HG03066 (cell line): Measurements from ENCODE around the gene CD27.

ENCODE experiments used
- ATAC-seq: cut with Tn5 transposase; IDR thresholded peaks from one replicate; pipeline ENCODE4 v1.9.1; 2021; ENCODE audit warnings: low read depth; ENCODE audit not compliant: unreplicated experiment

Gene CD27

DNA sequence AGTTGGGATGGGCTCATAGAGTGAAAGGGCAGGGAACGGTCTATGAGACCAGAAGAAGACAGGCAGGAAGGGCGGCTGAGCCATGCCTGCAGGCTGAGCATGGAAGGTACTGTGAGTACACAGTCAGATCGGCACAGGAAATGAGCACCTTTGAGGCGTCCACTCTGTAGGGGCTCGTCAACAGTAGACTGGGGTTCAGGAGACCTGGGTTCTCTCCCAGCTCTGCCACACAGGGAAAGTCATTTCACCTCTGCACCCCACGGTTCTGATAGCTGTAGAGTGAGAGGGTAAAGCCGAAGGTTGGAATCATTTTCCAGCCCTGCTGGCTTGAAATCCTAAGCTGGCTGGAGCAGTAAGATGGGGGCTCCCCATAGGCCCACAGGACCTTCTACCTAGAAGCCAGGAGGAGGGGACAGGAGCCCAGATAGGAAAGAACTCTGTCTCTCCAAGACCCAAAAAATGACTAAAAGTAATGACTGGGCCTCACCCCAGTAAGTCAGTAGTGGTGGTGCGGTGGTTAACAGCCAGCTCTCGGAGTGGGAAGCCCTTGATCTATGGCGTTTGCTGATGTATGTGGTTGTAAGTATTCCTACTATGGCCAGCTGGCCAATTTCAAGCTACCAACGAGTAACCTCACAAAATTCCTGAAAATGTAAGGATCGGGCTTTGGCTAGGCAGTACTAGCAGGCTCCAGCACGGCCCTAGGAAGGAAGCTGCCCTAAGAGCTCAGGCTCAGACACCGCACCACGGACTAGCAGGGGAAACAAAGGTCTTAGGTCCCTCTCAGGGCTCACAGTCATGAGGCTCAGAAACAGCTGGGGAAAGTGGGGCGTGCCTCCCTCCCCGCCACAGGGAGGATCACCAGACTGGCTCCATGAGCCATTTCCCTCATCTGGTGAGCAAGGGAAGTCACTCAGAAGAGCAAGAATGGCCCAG lies 10.3 kb upstream of the CD27 start:
- ATAC-seq: no peak

DNA sequence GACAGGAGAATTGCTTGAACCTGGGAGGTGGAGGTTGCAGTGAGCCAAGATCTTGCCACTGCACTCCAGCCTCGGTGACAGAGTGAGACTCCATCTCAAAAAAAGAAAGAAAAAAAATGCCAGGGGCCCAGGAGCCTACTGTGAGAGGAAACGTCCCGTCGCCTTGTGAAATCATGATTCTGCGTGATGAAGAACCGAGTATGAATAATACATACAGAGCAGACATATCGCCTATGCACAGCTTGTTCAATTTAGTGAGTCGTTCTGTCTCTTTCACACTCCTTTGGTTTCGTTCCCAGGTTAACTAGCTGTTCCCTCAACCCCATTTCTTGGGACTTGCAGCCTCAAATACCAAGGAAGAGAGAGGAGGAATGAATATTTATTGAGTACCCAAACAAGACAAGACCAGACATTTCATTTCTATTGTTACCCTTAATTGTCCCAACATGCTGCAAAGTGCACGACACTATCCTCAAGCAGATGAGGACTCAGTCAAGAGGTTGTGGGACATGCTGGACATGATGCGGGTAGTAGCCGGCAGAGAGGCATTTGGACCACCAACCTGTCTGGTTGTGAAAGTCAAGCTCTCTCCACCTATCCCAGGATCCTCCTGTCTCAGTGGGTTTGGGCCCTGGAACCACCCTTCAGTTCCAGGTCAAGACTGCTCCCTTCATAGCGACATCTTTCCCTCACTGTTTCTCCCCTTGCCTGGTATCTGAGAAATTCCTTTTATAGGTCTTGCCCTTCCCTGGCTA lies 8.6 kb upstream of the CD27 start:
- ATAC-seq: no peak

DNA sequence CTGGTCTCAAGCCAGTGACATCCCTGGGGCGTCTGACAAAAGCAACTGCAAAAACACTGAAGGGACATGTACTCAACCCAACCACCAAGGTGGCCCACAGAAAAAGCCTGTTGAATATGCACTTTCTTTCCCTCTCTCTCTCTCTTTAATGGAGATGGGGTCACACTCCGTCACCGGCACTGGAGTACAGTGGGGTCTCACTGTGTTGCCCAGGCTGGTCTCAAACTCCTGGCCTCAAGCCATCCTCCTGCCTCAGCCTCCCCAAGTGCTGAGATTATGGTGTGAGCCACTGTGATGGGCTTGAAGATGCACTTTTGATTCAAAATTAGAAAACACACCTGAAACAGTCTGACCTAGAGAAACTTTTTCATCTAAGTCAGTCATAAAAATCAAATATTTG lies 7.2 kb upstream of the CD27 start:
- ATAC-seq: no peak

DNA sequence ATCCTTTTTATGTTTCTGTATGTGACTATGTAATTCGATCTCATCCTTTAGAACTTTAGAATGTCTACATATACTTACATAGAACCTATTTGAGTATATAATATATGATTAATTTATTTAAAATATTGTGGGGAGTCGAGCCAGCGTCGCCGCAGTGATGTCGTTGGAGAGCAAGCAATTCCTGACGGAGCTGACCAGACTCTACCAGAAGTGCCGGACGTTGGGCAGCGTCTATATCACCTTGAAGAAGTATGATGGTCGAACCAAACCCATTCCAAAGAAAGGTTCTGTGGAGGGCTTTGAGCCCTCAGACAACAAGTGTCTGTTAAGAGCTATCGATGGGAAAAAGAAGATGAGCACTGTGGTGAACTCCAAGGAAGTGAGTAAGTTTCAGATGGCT lies 6.4 kb upstream of the CD27 start:
- ATAC-seq: no peak

DNA sequence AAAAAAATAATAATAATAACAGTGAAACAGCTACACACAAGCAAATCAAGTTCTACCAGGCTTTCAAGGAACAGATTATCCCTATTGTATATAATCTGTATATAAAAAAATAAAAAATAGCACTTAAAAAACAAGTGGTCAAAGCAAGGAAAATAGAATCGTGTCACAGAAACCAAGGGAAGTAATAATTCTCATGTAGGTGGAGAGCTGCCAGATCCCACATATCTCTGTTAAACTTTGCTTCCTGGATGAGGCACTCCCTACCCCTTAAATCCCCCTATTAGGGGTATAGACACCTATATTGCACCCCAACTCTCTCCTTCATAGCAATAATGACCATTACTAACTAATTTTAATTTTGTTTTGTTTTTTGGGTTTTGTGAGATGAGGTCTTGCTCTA lies 4.4 kb upstream of the CD27 start:
- ATAC-seq: no peak

DNA sequence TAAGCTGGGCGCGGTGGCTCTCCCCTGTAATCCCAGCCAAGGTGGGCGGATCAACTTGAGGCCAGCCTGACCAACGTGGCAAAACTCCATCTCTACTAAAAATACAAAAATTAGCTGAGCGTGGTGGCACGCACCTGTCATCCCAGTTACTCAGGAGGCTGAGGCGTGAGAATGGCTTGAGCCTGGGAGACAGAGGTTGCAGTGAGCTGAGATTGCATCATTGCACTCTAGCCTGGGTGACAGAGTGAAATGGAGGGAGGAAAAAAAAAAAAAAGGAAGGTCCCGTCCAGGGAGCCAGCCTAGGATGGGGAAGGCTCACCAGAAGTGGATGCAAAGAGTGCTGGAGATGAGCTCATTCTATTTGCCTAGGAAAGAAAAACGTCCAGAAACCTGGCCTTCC lies 1.9 kb upstream of the CD27 start:
- ATAC-seq: no peak

DNA sequence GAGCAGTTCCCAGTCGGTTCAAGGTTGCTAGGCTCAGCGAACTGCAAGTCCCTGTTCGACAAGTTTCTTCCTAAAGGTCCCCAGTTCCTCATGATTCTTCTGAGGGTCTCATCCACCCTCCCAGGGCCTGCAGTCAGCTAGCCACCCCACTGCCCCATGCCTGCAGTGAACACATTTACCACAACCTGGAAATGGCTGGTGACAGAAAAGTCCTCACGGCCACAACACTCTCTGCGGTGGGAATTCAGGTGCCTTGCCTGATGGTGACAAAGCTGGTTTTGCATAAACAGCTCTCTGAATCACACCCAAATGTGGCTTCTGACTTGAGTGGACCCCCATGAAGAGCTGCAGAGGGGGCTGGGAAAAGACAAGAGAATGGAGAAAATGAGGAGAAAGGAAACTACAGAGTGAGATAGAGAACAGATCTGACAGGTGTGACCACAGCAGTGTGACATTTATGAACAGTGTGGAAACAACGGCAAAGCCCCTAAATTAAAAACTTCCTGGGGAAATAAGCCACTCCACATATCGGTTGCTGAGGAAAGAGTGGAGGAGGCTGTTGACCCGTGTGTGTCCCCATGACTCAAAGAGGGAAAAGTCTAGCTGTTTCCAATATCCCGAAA lies 1.3 kb upstream of the CD27 start:
- ATAC-seq: no peak

DNA sequence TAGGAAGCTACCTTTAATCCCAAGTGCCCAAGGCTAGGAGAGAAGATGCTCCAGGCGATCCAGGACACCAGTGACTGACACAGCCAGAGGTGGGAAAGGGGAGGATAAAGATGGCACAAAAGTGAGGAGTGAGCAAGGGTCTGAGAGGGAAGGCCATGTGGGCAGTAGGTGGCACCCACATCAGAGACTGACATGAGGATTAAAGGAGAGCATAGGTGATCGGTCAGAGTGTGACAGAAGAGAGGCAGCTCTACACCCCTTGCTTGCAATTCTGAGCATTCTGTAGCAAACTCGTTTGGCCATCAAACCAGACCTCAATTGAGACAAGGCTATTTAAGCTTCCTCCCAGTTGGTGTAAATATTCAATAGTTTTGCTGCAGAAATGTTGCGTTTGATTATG lies 724 bp upstream of the CD27 start:
- no peak for ATAC-seq

DNA sequence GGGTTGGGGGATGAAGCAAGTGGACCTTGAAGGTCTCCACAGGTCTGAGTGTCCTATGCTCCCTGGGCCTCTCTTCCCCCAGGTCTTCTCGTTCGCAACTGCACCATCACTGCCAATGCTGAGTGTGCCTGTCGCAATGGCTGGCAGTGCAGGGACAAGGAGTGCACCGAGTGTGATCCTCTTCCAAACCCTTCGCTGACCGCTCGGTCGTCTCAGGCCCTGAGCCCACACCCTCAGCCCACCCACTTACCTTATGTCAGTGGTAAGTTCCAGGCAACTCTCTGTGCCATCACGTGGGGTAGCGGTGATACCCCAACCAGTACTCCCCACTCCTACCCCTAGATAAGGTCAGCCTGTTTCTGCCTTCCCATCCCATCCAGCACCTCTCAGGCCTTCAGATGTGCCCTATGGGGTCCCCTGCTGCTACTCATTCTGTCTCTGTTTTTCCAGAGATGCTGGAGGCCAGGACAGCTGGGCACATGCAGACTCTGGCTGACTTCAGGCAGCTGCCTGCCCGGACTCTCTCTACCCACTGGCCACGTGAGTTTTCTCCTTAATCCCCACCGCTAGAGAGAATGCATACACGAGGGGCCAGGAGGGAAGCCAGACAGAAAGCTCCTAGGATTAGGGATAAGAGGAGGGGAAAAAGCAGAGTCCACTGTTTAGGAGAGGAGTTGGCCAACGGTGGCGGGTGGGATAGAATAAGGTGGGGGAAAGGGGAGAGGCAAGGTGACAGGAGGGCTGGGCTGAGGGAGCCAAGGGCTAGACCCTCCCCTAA lies 5.5 kb downstream of the CD27 start:
- no peak for ATAC-seq

DNA sequence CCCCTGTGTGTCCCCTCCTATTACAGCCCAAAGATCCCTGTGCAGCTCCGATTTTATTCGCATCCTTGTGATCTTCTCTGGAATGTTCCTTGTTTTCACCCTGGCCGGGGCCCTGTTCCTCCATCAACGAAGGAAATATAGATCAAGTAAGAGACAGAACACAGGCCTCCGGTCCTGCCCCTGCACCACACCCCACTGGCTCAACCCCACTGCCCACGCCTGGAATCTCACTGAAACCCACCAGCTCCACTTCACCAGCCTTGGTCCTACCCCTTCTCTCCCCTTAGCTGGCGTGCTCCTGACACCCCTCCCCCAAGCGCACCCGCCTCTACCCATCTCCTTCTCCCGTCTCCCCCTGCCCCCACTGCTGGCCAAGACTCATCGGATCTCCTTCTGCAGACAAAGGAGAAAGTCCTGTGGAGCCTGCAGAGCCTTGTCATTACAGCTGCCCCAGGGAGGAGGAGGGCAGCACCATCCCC lies 6.2 kb downstream of the CD27 start:
- no peak for ATAC-seq

DNA sequence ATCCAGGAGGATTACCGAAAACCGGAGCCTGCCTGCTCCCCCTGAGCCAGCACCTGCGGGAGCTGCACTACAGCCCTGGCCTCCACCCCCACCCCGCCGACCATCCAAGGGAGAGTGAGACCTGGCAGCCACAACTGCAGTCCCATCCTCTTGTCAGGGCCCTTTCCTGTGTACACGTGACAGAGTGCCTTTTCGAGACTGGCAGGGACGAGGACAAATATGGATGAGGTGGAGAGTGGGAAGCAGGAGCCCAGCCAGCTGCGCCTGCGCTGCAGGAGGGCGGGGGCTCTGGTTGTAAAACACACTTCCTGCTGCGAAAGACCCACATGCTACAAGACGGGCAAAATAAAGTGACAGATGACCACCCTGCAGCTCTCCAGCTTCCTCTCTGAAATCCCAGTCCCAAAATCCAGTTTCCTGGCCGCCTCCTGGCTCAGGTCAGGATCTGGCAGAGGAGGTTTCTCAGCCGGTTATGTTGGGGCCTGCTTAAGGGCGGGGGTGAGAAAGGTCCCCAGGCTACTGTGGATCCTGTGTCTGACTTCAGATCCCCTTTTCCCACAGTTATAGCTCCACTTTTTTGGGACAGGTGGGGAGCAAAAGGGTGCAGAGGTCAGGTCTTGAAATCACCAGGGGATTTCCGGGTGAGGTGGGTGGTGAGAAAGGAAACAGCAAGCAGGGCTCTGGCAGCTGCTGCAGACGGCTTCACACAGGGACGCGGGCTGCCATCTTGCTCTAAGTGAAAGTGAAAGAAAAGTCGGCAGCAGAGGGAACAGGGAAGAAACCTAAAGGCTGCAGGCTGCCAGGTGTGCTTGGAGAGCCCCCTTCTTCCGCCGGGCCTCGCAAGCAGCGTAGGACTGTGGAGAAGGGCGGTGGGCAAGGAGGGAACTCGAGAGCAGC lies 6.8 kb downstream of the CD27 start, which contains the start of gene TAPBPL:
Gene TAPBPL, plus strand, starts transcription at position 695 of the 897 bp plus-strand sequence. CDS start 207 bp downstream, outside the sequence.
- ATAC-seq: peak; percentile 57

DNA sequence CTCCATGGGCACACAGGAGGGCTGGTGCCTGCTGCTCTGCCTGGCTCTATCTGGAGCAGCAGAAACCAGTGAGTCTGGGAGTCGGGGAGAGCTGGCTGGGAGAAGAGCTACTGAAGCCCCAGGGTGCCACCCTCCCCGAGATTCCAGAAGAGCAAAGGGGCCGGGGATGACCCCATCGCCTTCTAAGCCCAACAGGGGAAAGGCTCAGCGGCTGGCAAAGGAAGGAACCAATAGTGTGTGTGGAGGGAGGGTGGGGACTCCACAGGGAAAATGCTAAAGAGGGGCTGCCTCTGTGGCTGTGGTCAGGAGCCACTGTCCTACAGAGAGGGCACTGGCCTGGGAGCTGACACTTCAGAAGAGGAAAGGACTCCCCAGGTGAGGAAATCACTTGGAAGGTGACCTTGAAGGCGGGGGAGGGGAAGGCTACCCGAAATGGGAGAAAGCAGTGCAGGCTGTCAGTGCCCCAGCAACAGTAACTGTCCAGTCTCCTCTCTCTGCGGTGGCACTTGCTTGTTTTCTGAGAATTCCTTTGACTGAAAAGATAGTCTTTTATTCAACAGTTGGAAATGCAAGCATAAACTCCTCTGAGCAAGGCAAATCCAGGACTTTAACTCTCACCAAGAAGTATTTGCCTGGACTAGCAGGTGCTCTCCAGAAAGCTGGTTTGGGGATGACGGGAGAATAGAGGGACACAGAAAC lies 7.6 kb downstream of the CD27 start:
- no peak for ATAC-seq

DNA sequence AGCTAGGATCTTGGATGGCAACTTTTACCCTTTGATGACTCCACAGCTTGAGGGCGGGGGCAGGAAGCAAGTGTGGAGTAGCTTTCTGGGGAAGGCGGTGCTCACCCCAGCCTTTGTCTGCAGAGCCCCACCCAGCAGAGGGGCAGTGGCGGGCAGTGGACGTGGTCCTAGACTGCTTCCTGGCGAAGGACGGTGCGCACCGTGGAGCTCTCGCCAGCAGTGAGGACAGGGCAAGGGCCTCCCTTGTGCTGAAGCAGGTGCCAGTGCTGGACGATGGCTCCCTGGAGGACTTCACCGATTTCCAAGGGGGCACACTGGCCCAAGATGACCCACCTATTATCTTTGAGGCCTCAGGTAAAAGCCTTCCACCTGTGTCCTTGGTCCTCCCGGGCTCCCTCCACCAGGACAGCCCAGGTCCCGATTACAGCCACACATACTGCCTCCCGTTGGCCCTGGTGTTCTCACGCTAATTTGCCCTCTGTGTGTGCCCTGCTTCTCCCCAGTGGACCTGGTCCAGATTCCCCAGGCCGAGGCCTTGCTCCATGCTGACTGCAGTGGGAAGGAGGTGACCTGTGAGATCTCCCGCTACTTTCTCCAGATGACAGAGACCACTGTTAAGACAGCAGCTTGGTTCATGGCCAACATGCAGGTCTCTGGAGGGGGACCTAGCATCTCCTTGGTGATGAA lies 8.3 kb downstream of the CD27 start:
- no peak for ATAC-seq

DNA sequence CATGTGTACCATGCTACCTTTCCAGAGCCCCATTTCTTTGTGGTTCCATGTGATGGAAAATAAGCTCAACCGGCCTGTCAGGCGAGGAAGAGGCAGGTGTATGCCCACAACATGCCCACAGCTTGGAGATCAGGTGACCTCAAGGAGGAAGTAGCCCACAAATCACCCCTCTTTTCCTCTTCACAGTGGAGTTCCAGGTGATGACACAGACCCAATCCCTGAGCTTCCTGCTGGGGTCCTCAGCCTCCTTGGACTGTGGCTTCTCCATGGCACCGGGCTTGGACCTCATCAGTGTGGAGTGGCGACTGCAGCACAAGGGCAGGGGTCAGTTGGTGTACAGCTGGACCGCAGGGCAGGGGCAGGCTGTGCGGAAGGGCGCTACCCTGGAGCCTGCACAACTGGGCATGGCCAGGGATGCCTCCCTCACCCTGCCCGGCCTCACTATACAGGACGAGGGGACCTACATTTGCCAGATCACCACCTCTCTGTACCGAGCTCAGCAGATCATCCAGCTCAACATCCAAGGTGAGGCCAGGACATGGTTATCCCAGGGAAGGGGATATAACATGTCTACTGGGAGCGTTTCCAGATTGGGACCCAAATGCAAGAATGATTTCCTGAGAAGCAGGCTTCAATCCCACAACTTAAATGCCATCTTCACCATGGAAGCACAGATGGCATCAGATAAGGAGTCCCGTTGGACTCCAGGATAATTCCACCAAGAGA lies 12.6 kb downstream of the CD27 start:
- ATAC-seq: no peak

DNA sequence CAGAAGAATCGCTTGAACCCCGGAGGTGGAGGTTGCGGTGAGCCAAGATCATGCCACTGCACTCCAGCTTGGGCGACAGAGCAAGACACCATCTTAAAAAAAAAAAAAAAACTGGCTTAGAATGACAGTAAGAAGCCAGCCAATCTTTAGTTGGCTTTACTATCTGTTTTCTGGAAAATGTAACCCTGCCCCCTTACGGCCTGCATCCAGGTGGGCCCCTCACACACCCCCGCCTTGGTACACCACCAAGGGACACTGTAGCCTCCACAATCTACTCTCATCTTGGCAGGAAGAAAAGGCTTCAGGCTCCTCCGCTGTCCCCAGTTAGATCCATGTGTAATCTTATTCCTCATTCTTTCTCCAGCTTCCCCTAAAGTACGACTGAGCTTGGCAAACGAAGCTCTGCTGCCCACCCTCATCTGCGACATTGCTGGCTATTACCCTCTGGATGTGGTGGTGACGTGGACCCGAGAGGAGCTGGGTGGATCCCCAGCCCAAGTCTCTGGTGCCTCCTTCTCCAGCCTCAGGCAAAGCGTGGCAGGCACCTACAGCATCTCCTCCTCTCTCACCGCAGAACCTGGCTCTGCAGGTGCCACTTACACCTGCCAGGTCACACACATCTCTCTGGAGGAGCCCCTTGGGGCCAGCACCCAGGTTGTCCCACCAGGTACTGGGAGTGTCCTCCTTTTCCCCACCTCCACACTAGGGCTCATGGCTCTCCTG lies 13.7 kb downstream of the CD27 start:
- no peak for ATAC-seq

DNA sequence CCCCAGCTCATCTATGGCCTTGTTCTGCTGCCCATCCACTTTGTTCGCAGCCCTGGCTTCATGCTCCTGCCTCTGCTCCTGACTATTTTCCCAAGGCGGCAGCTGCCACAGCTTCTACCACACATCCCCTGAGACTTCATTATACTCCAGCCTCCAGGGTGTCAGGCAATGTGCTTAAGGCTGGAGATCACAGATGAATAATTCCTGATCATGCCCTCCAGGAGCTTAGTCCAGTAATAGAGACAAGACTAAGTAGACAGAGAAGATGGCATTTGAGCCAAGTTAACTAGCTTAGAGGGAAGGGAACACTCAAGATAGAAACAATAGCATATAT lies 14.2 kb downstream of the CD27 start:
- ATAC-seq: no peak

DNA sequence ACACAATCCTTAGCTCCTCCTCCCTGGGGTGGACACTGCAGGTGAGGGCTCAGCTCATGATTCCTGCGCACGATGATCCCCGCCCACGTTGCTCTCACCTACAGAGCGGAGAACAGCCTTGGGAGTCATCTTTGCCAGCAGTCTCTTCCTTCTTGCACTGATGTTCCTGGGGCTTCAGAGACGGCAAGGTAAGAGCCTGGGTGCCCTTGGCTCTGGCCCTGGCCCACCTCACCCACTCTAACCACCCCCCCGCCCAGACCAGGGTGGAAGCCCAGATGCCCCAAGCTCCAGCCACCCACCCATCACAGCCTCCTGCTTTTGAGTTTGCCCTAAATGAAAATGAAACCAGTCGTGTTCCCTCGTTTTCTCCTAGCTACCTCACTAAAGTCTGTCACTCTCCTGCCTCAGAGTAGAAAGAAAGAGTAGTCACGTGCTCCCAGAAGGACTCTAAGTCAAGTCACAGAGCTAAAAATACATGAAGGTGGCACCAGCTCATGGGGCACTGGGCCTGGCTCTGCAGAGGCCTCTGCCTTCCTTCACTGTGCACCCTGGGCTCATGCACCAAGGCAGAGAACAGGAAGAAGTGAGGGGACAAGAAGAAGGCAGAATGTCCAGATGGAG lies 16.1 kb downstream of the CD27 start:
- ATAC-seq: no peak
